ENCODE measurements around the gene AZIN2.

GRCh38 chr1:33045814-33046213 lies 35.1 kb upstream of the AZIN2 start:
- TF ChIP-seq FOSL2 (IDR thresholded peaks at IDR 0.05) (no peak), FOSL2 (CRISPR knock-in tag; IDR thresholded peaks at IDR 0.05) (no peak), CTCF (IDR thresholded peaks at IDR 0.05) (no peak), REST (IDR thresholded peaks at IDR 0.05) (no peak), POLR2A (IDR thresholded peaks at IDR 0.05; ENCODE audit: low read length) (no peak), TP53 (CRISPR knock-in tag; IDR thresholded peaks at IDR 0.05) (no peak), PHF8 (IDR thresholded peaks at IDR 0.05; ENCODE audit: borderline replicate concordance, low read depth) (no peak), EP300 (IDR thresholded peaks at IDR 0.05) (no peak)
